Kidney epithelial cell (primary cell): ENCODE data around the gene CDK19. TPM values are rescaled to one million over a fixed set of nuclear protein-coding genes. Genes with fewer than 3 reads are reported as not detected.

Source experiments
- DNase-seq: peaks from one replicate; pipeline ENCODE4 v3.0.0-alpha.2; 2010; ENCODE audit warnings: low read depth
- H3K27me3 ChIP-seq: 2 replicates; pipeline ENCODE4 v1.6.0; 2011; ENCODE audit warnings: low read length; ENCODE audit not compliant: control insufficient read depth, insufficient read depth
- H3K36me3 ChIP-seq: 2 replicates; pipeline ENCODE4 v1.5.1; 2011; ENCODE audit warnings: low read length; ENCODE audit not compliant: control insufficient read depth, insufficient read depth
- H3K4me3 ChIP-seq: 2 replicates; pipeline ENCODE4 v1.5.1; 2011; ENCODE audit warnings: low read depth, mild to moderate bottlenecking, control low read depth, low read length
- CTCF ChIP-seq: IDR thresholded peaks from 2 replicates; pipeline ENCODE4 v1.5.1; 2011; ENCODE audit warnings: mild to moderate bottlenecking, moderate library complexity, low read length, control low read depth, inconsistent platforms; ENCODE audit not compliant: insufficient read depth, poor library complexity, severe bottlenecking
- total RNA-seq: library from RNA; depleted of rRNA; stranded (reverse); fragments of >200 nt; gene quantifications from 2 replicates; pipeline ENCODE4 v1.2.3, GENCODE V29; 2015

The CDK19 gene
- total RNA-seq, 1 donor from 2014 or later: 17.6 TPM

DNA sequence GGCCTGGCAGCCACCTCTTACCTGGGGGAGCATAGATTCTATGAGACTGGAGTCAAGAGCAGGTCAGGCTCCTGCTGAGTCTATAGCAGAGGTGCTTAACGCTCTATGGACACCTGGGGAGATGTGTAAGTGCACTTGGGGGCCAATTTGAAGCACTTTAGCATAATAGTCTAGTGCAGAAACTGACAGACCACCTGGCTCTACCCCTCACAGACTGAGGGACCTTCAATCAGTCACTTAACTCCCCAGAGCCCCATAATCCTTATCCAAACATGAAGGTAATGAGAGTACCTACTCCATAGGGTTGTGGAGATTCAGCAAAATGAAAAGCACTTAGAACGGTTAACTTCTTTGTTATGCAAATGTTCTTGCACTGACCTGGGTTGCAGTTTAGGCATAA, 251.6 kb downstream of the CDK19 start:
- no peaks in the 10 kb centered on the region for H3K36me3 ChIP-seq
- DNase-seq: no peak
- H3K4me3 ChIP-seq: no peak overlapping the region
- no peak for TF ChIP-seq CTCF
- no peaks in the 10 kb centered on the region for H3K27me3 ChIP-seq

DNA sequence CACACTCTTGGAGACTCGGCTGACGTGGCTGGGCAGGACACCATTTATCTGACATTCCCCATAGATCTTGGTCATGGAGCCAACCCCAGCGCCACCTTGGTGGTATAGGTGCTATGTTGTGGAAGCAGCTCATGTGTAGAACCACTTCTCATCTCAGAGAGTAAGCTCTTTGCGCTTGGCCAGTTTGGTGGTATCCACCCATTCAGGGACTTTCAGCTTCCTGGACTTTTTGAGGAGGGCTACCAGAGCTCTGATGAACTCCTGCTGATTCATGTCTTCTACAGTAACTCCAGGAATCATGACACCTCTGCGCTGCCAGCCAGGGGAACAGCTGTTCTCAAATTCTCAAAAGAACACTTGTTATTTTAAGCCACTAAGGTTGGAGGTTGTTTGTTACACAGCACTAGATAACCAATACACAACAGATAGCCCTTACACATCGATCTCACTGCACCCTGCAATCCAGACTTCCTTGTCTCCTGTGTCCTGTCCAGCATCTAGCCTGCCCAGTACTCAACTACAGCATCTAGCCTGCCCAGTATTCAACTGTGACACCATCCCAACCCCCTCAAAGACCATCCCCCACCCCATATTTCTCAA, 252.9 kb downstream of the CDK19 start:
- Histone ChIP-seq H3K27me3 (no peaks in the 10 kb centered on the region), H3K4me3 (no peak overlapping the region), H3K36me3 (no peaks in the 10 kb centered on the region)
- no peak for DNase-seq
- TF ChIP-seq CTCF: no peak

DNA sequence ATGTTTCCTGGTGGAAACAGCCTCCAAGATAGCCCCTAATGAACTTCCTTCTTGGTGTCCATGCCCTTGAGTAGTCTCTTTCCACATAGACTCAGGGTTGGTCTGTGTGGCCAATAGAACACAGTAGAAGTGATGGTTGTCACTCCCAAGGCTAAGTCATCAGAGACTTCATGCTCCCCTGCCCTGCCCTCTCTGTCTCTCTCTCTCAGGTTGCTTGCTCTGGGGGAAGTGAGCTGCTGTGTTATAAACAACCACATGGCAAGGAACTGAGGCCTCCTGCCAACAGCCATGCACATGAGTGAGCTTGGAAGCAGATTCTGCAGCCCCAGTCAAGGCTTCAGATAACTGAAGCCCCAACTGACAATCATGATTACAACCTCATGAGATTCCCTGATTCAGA, 253.6 kb downstream of the CDK19 start:
- Histone ChIP-seq H3K27me3 (no peaks in the 10 kb centered on the region), H3K4me3 (no peak overlapping the region), H3K36me3 (no peaks in the 10 kb centered on the region)
- no peak for TF ChIP-seq CTCF
- DNase-seq: no peak

DNA sequence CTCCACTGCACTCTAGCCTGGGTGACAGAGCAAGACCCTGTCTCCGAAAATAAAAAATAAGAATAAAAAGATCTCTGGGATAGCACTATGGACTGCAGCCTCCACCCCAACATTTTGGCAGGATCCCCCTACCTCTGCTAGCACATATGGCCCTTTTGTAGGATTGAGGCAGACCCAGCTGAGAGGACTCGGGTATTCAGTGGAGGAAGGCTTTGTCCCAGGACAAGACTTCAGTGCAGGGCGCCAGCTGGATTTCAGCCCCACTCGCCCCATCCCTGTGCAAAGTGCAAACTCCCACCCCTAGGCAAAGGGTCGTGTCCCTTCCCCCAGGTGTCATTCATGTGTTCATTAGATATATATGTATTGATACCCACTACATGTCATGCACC, 254.3 kb downstream of the CDK19 start:
- Histone ChIP-seq H3K27me3 (no peaks in the 10 kb centered on the region), H3K4me3 (no peak overlapping the region), H3K36me3 (no peaks in the 10 kb centered on the region)
- DNase-seq: no peak
- TF ChIP-seq CTCF: no peak

- no peaks in the 10 kb centered on the region for H3K36me3 ChIP-seq
- no peak for TF ChIP-seq CTCF
- H3K27me3 ChIP-seq: no peaks in the 10 kb centered on the region
- H3K4me3 ChIP-seq: no peak overlapping the region
- DNase-seq: no peak
Measured at GRCh38 chr6:110560239-110561007, 254.8 kb downstream of the CDK19 start.

Other genes starting within 250 kb of the CDK19 start
- gene AMD1, start 59.3 kb upstream of the CDK19 start, total RNA-seq: 90.1 and 93.6 TPM in 2 replicates
- gene GTF3C6, start 143.2 kb upstream of the CDK19 start, total RNA-seq: 66.3 and 68.3 TPM in 2 replicates
- 31.8 and 37.4 TPM in 2 replicates for gene RPF2, start 166.6 kb upstream of the CDK19 start, total RNA-seq